ENCODE measurements around the gene CBFB.

GRCh38 chr16:67086822-67087221, 57.9 kb downstream of the CBFB start:
- TF ChIP-seq CTCF (IDR thresholded peaks at IDR 0.05) (no peak), EP300 (IDR thresholded peaks at IDR 0.05) (no peak), POLR2A (IDR thresholded peaks at IDR 0.05) (no peak), POLR2AphosphoS5 (IDR thresholded peaks at IDR 0.05) (no peak)
